HG03442 (cell line): Measurements from ENCODE around the gene TSPAN6.
A peak's percentile ranks its signal among the peaks of the same experiment; 100 is the strongest.

Experiments
- ATAC-seq: cut with Tn5 transposase; IDR thresholded peaks from one replicate; pipeline ENCODE4 v1.9.1; 2021; ENCODE audit warnings: mild to moderate bottlenecking, moderate library complexity; ENCODE audit not compliant: unreplicated experiment

The TSPAN6 gene

DNA sequence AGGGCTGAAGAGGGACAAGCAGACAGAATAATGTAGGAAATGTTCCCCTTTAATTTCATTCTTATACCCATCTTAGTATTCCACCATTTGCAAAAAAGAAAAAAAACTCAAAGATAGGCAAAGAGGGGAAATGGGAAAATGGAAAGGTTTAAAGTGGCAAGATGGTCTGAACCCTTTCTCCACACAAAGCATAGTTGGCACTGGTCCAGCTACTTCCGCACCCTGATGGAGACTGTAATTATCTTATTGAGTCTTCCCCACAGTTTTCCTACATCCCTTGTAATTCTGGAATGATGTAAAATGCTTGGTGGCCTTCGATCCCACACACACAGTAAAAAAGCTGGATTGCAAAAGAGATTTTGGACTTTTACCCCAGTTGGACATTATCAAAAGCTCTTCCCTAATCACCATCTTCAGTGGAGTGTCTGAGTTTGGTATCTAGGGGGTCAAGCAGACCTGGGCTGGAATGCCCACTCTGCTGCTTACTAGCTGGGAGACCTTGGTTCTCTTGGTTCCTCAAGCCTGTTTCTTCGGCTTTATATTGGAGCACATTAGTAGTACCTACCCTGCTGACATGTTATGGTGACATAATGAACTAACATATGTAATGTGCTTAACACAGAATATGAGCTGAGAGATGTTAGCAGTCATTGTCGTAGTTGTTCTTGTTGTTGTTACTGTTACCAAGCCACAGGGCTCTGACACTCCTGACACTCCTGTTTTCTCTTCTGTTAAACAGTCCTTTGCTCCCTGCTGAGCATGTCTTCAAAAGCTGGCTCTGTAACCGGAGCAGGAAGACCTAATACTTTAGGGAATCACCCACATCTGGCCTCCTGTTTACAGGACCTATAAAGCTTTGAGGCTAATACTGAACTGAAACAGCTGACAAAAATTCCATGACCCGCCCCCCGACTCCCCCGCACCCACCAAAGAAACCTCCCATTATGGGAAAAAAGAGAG, 12.1 kb upstream of the TSPAN6 start:
- ATAC-seq = no peak

DNA sequence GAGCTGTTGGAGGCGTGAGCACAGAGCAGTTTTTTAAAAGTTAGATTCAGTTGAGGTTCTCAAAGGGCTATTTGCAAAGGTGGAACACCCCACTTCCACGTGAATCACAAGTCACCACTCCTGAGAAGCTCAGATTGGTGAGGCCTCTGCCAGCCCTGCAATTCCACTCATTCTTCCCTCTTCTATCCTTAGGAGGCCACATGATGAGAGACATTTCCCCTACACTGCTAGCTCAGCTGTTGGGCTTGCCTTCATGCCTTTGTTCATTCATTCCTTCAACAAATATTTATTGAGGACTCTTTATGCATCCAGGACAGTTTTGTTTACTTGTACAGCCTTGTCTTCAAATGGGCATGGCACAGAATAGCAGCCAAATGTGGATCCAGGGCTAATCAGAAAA, 11.1 kb upstream of the TSPAN6 start:
- no peak for ATAC-seq

DNA sequence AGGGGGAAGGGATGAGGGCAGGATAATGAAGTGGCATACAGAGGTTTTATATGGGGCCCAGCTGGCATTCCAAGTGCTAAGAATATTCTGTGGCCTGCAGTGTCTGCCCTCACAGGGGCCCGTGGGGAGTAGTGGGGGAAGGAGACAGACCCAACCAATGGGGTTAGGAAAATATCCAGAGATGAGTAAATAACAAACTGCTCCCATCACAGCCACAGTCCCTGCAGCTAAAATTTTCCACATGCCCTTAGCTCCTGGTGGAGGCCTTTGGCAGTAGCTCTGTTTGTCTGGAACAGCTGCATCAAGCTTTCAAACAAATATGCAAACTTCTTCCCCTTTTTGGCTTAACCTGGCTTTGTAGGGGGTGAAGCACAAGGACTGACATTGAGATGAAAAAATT, 10.5 kb upstream of the TSPAN6 start:
- ATAC-seq = no peak

DNA sequence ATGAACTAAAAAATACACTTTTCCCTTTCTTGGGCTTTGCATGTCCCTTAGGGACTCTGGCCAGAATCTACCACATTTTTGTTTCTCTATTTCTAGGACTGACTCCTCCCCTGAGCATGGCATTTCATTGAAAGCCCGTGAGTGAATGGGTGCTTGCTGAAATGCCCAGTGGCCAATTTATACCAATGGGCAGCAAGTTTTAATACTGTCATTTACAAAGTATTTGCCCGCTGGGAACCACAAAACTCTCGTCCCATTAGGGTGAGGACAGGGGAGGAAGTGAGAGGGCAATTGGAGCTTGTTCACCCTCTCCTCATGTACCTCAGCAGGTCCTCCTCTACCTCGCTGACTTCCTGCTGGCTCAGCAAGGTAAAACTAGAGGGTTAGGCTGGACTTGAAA, 8.5 kb upstream of the TSPAN6 start:
- no peak for ATAC-seq

DNA sequence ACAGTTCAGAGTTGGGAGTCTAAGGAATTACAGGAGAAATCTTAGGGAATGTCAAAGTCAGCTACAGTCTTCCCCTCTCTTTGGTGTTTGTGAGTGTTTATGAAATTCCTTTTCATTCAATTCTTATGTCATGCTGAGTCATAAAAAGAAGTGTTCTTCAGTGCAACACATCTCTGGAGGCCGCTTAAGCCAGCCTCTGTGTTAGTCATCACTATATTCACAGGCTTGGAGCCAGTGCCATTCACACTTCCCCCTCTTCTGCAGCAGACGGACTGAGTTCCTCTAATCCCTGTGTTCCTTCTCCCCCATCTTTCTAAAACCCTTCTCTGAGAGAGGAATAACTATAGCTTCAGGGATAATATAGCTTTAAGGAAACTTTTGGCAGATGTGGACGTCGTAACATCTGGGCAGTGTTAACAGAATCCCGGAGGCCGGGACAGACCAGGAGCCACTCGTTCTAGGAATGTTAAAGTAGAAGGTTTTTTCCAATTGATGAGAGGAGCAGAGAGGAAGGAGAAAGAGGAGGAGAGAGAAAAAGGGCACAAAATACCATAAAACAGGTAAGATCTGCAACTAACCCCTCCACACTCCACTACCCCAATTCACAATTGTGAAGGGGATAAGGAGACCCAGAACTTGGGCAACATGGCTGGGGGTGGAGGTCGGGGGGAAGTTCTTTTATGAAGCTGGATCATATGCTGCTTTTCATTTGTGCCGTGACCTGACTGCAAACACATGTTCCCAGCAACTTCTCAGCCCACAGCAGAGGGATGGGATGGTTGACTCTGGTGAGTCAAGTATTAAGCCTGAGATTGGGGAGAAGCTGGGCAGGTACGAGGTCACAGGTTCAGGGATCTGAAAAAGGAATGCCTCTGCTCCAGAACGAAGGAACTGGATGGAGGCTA, 7.6 kb upstream of the TSPAN6 start, which contains the start of gene SRPX2:
SRPX2 (plus strand) TSS at position 244 of the 905 bp plus-strand sequence. CDS start 2,124 bp downstream, outside the sequence.
- no peak for ATAC-seq

DNA sequence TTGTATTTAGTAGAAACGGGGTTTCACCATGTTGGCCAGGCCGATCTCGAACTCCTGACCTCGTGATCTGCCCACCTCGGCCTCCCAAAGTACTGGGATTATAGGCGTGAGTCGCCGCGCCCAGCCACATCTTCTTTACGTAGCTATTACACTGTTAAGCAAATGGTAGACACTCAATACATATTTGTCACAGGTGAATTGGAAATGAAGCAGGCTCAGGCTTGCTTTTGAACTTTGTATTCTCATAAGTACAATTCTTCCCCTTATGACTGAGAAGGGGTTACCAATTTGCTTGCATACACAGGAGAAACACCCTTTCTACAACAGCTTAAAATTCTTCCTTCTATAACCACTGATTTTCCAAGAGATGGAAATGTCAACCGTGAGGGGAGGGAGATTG, 6.6 kb upstream of the TSPAN6 start:
- ATAC-seq = no peak

DNA sequence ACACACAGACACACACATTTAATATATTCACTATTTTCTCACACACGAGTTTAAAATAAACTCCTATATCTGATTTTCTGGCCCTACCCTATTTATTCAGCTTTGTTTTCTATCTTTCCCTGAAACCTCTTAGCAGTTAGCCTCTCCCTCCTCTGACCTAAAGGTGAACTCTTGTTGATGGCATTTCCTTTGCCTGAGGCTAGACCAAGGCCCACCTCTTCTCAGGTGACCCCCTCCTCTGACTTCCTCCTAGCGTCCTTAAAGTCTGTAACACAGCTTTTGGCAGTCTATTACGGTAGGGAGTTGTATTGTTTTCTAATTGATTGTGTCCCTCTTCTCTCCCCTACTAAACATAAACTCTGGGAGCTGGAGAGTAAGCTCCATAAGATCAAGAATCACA, 5.7 kb upstream of the TSPAN6 start:
- ATAC-seq = no peak

DNA sequence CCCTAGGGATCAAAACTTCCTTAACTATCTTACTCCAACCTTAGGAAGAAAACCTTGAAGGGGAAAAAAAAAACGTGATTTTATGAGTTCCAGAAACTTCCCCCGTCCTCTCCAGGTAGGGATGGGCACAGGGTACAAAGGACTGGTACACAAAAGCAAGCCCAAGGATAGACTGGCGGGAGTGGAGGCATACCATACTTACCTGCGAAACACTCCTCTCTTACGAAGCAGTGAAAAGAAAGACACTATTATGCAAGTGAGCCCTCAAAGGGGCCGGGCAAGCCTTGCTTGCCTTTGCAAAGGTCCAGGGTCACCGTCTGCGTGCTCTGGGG, 651 bp downstream of the TSPAN6 start:
- no peak for ATAC-seq

DNA sequence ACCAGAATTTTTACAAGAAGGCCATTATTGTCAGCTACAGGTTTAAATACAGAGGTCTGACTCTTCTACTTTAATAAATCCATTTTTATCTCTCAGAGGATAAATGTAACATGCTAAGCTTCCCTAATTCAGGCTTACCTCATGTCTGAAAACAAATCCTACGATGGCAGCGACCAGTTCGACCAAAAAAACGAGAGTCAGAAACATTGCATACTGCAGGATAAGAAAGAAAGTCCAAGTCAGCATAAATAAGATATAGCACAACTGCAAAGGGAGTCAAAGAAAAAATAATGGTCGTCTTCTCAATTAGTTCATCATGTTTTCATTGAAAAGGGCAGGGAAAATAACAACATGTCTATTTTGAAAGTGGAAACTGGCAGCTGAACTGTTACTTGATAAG, 1.6 kb downstream of the TSPAN6 start:
- ATAC-seq = no peak

DNA sequence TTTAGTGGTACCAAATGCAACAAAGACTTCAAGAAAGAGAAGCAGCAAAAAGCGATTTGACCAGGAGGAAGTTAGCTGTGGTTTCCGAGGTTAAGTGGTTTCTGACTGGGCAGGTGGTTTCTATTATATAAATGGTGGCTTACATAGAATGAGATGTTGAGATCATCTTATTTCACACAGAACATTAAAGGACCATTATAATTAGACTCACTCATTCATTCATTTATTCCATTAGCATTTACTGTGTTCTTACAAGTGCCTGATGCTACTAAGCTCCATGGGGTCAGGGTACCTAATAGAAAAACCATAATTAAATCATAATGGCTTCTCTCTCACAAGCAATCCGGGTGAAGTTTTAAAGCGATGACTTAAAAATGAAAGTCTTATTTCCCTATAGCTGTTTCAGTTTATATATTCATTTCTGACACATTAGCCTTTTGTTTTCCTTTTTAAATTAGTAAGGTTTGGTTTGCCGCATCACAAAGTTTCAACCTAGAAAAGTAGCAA, 10.6 kb downstream of the TSPAN6 start:
- peak; percentile 96 for ATAC-seq

DNA sequence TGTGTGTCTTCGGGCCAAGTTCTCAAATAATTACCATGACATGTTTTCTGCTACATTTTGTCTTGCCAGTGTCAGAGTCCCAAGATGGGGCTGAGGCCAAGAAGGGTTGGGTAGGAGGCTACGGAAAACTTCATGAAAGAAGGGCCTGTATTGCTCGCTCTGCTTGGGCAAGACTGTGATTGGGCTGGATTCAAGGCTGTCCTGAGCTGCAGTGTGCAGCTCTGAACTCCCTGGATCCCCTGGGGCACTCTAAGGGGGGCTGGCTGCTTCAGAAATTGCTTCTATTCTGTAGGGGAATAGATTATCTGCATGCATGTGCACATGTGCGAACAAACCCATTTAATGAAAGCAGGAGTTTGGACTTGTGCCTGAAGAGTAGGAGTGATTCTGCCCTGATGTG, 13.6 kb downstream of the TSPAN6 start:
- ATAC-seq = no peak

DNA sequence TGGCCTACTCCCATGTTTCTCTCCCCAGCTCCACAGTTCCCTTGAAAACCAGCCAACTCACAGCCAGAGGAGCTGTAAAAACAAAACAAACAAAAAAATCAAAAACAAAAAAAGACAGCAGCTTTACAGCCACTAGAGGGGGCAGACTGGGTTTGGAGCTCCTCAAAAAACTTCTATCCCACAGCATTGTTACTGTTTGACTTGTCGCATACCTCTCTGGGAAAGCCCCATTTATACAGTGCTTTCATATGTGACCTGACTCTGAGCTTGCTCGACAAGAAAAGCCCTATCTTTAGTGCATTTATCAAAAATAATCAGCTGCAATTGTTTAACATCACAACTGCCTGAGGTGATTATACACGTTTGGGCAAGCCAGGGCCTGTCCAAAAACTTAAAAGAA, 21.6 kb downstream of the TSPAN6 start:
- peak; percentile 100 for ATAC-seq

DNA sequence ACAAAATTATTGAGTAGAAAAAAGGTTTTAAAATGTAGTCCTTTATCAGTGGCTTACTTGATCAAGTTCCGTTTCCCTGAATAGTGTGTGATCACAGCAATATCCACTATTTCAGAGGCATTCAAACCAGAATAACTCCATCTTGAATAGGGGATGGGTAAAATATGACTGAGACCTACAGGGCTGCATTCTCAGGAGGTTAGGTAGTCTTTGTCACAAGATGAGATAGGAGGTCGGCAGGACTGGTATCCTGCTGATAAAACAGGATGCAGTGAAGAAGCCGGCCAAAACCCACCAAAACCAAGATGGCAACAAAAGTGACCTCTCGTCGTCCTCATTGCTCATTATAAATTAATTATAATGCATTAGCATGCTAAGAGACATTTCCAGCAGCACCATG, 24.7 kb downstream of the TSPAN6 start:
- ATAC-seq = no peak

DNA sequence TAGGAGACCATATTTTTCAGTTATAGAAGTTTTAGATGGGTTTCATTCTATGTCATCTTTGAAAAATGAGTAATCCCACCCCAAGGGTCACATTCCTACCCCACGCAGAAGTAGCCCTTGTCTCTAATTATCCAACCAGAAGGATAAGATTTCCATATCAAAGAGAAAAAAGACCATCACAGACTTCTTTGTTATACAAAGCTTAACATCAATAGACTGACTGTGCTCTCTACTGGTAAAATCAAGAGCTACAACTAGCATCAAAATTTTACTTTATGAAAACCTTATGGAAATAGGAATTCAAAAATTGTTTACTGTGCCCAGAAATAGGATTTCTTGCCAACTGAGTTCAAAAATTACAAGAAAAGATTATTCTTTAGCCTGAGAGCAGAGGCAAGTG, 27.0 kb downstream of the TSPAN6 start:
- ATAC-seq = no peak

DNA sequence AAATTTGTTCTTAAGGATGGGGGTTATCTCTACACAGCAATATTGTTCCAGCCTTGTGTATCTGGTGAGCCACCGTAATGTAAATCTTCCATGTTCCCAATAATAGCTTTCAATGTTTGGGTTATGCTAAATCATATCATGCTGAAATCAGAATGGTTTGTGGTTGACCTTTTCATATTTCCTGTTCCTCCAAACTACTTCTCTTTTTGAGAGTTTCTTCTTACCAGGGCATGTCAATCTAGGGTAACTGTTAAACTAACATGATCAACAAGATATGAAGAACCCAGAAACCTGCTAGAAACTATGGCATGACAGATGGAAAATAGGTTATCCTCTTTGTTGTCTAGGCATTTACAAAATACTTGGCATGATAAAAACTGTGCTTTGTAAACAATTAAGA, 29.9 kb downstream of the TSPAN6 start:
- no peak for ATAC-seq

DNA sequence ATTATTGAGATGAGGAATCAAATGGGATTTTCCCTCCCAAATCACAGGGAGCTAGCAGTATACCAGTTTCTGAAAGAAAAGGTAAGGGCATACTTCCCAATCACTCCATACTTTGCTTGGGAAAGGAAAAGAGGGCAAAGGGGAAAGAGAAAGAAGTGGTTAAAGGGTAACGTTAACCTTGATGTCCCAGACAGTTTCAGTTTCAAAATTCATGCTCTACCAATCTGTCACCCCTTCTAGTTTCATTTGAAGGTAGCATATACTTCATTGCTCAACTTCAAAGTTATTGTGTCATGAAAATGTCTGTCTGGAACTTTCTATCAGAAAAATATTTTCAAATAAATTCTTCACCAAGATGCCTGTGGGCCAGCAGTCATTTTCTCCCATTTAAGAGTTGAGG, 35.8 kb downstream of the TSPAN6 start:
- no peak for ATAC-seq

DNA sequence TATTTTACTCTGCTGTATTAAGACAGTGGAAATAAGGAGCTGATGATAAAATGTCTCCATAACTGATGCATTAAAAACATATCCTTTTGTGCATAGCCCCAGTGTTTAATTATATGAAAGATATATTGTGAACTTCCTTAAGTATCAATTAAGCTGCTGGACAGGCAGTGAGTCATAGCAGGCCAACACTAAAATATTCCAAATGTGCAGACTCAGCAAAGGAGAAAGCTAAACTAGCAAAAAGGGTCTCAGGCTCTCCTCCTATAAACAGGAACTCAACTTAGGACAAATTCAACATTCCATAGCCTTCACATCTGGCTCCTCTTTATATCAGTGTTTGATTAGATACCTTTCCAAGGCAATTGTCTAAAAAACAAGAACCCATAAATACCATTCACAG, 36.3 kb downstream of the TSPAN6 start:
- ATAC-seq = no peak

DNA sequence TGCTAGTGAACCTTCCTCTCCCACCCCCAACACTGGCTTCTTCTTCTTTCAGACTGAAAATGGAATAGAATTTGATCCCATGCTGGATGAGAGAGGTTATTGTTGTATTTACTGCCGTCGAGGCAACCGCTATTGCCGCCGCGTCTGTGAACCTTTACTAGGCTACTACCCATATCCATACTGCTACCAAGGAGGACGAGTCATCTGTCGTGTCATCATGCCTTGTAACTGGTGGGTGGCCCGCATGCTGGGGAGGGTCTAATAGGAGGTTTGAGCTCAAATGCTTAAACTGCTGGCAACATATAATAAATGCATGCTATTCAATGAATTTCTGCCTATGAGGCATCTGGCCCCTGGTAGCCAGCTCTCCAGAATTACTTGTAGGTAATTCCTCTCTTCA, 37.1 kb downstream of the TSPAN6 start:
- no peak for ATAC-seq

DNA sequence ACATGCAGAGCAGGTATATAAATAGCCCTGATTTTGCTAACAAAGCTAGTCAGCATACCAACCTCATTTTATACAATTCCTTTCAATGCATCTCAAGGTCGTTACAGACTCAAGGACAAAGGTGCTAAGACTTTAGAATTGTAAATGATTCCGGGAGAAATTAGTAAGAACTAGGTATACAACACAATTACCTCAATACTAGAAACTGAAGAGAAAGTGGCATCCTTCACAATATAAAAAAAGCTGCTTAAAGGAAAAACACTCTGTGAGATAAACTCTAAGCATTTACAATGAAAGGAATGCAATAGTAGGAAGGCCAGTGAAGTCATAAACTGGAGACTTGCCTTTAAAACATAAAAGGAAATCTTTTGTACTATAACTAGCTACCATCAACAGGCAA, 40.0 kb downstream of the TSPAN6 start:
- ATAC-seq = no peak

DNA sequence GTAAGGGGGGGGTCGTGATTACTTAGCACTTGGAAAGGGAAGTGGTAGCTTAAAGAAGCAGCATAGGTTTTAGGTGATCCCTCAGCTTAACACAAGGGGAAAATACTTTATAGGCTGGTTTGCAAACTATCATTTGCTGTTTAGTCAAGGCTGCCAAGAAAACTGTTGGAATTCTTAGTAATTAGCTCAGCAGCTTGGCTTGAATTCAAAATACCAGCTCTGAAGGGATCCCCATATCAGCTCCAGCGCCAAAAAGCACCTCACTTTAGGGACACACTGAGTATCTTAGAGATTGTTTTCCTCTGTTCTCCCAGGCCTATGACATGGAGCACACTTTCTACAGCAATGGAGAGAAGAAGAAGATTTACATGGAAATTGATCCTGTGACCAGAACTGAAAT, 43.0 kb downstream of the TSPAN6 start:
- ATAC-seq = no peak

DNA sequence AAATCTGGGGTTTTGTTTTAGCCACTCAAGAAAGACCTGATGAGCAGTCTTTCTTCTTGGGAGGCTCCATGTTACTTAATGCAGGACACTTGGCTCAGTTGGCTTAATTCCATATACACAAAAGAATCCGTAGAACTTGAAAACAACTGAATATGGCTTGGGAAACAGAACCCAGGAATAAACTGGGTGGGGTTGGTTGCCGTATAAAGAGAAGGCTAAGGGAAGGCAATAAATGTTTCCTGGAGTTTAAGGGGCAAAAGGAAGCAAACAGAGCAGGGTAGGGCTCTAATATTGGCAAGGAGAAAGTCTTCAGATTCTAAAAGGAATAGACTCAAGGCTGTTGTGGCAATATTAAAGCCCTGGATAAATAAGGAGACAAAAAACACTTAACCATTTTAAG, 43.5 kb downstream of the TSPAN6 start:
- ATAC-seq = no peak
